GM12891 (cell line): ENCODE results near the gene TBX3.

Experiments used
- PAX5 ChIP-seq: IDR thresholded peaks from 2 replicates; pipeline ENCODE4 v1.6.1; 2011; ENCODE audit warnings: low read length, moderate library complexity, mild to moderate bottlenecking; ENCODE audit not compliant: insufficient read depth, severe bottlenecking
- POLR2A ChIP-seq: IDR thresholded peaks from 2 replicates; pipeline ENCODE4 v1.6.1; 2011; ENCODE audit warnings: low read depth, low read length, control low read depth
- POLR2AphosphoS5 ChIP-seq: IDR thresholded peaks from 2 replicates; pipeline ENCODE4 v1.6.1; 2011; ENCODE audit warnings: low read depth, low read length, control low read depth
- SPI1 ChIP-seq: IDR thresholded peaks from 2 replicates; pipeline ENCODE4 v1.6.1; 2011; ENCODE audit warnings: low read depth, low read length, control low read depth
- TAF1 ChIP-seq: IDR thresholded peaks from 2 replicates; pipeline ENCODE4 v1.6.1; 2011; ENCODE audit warnings: low read depth, low read length, control low read depth

- TF ChIP-seq TAF1, result no peak
- TF ChIP-seq POLR2A, result no peak
- TF ChIP-seq POLR2AphosphoS5, result no peak
- TF ChIP-seq SPI1, result no peak
- no peak for TF ChIP-seq PAX5
Observed at GRCh38 chr12:114678028-114678427, 5.9 kb downstream of the TBX3 start.
